CD4-positive, alpha-beta T cell treated with Interleukin-21 for 1 hour (primary cell): ENCODE data around the gene LRRC4B.

Source experiments
- DNase-seq: peaks from one replicate; pipeline ENCODE4 v3.0.0-alpha.2; 2020

Gene LRRC4B

DNA sequence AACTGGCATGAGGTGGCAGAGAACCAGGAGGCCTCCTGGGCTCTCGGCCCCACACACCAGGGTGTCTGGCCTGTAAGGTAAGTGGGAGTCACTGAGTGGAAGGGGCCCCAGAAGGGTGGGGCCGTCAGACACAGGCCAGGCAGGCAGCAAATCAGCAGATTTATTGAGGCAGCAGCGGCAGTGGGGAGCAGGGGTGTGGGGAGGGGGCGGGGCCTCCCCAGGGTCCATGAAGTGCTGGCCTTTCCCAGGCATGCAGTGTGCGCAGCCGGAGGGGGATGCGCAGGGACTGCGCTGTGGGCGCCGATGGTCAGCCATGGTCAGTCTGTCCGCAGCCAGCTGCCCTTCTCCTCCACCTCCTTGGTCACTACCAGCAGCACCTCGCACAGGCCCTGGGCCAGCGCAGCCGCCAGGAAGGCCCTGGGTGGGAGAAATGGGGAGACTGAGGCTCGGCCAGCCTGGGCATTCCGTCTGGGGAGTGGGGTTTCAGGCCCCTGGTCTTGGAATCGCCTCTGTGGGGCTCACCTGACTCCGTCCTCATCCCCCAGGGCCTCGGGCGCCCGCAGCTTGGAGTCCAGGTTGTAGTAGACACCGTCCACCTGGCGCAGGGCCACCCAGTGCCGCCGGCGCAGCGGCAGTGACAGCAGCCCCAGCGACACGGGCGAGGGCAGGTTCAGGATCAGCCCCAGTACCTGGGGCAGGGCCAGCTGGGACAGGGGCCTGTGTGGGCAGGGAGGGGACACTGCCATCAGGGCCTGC is 62.2 kb downstream of the LRRC4B start:
- no peak for DNase-seq

DNA sequence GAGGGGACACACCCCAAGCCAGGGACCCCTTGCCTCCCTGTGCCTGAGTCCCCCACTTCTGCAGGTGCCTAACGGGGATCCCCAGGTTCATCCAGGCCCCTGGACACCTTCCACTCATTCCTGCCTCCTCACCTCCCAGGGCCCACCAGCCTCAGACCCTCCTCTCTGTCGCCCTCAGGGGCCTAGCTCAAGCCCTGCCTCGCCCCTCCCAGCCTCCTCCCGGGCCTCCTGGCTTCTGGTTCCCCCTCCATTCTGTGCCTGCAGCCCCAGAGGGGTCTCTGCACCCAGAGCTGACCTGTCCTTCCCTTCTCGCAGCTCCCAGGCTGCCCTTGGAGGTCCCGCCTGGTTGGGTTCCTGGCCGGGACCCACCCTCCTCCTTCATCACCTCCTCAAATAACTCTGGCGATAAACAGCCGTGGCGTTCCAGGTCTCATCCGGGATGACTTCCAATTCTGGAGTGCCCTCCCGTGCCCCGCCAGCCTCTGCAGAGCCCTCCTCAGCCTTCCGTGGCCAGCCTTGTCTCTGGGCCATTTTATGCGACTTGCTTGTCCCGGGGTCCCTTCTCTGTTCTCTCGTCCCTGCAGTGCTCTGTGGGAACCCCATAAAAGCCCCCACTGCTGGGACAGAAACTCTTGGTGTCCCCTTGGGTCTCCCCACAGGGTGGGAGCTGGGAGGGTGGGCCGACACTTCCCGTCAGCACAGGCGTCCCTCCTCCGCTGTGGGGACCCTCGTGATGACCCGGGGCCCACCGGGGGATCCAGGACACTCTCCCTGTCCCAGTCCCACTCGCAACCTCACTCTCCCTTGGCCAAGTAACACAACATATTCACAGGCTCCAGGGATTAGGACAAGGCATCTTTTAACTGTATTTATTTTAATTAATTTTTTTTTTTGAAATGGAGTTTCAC is 66.4 kb downstream of the LRRC4B start:
- DNase-seq = no peak

DNA sequence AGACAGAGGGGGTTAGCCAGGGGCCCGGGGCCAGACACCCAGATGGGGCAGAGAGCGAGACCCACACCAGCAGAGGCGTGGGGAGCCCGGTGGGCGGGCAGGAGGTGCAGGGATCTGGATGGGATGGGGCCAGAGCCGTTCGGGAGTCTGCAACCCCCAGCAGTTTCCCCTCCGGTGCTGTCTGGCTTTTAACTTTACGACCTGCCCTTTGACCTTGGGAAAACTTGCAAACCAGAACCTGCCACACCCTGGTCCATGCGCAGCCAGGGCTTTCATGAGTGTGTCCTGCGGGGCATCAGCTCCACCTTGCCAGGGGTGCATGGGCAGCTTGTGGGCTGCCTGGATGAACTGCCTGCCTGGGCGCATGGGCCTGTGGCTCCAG is 67.1 kb downstream of the LRRC4B start:
- no peak for DNase-seq

DNA sequence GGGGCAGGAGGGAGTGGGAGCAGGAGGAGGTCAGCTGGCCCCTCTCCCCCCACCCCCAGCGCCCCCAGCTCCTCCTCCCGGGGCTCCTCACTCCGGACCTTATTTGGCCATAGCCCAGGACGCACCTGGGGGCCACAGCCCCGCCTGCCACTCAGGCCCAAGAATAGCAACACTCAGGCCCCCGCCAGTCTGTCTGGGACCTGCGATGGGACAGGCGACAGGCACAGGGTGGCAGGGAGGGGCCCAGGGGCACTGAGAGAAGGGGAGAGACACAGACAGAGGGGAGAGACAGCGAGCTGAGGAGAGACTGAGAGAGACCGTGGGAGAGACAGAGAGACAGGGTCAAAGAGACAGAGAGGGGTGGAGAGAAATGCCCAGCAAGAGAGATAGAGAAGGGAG is 67.5 kb downstream of the LRRC4B start:
- no peak for DNase-seq

DNA sequence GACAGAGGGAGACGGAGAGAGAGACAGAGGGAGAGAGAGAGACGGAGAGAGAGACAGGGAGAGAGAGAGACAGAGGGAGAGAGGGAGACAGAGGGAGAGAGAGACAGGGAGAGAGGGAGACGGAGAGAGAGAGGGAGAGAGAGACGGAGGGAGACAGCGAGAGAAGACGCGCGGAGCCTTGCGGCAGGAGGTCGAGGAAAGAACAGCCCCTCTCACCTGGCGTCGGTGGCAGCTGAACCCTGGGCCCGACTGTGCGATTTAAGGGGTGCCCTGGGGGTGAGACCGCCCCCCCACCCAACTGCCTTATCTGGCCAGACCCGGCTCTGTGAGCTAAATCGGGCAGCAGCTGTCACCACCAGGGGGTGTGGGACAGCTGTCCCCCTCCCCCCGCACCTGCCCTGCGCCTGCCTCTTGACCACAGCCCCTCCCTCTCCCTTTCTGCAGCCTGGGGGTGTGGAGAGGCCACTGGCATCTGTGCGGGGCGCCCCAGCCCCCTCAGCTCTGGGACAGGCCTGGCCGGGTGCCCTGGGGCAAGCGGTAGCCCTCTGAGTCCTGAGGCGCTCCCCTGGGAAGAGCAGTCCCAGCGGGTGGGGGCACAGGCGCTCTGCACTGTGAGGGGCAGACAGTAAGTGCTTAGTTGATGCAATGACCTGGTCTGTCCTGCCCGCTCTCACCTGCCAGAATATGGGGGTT is 68.0 kb downstream of the LRRC4B start:
- DNase-seq = no peak

DNA sequence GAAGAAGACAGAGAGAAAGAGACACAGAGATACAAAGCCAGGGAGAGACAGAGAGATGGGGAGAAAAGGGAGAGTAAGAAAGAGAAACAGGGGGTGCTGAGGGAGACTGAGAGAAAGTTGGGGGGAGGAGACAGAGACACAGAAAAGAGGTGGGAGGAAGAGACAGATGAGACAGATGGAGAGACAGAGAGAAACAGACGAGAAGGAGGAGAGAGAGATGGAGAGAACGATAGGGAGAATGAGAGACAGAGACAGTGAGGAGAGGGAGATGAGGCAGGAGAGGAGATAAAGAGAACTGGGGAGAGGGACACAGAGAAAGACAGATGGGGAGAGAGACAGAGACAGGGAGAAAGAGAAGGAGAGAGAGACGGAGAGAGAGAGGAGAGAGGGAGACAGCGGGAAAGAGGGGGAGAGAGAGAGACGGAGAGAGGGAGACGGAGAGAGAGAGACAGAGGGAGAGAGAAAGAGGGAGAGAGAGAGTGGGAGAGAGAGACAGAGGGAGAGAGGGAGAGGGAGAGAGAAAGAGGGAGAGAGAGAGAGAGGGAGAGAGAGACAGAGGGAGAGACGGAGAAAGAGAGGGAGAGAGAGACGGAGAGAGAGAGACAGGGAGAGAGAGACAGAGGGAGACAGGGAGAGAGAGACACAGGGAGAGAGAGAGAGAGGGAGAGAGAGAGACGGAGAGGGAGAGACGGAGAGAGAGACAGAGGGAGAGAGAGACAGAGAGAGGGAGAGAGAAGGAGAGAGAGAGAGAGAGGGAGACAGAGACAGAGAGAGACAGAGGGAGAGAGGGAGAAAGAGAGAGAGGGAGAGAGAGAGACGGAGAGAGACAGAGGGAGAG is 69.8 kb downstream of the LRRC4B start:
- no peak for DNase-seq

DNA sequence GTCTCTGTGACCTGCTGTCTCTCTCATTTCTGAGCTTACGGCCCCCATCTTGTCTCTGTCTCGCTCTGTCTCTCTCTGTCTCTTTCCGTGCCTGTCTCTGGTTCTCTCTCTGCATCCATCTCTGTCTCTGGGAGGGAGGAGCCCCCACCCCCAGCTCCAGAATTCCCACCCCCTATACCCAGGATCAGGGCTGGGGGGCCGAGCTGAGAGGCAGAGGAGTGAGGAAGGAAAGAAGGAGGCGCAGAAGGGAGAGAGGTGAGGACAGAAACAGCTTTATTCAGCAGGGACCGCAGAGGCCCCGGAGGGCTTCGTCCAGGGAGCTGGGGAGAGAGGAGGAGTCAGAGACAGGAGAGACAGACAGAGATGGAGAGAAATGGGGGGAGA is 71.2 kb downstream of the LRRC4B start:
- DNase-seq = no peak

DNA sequence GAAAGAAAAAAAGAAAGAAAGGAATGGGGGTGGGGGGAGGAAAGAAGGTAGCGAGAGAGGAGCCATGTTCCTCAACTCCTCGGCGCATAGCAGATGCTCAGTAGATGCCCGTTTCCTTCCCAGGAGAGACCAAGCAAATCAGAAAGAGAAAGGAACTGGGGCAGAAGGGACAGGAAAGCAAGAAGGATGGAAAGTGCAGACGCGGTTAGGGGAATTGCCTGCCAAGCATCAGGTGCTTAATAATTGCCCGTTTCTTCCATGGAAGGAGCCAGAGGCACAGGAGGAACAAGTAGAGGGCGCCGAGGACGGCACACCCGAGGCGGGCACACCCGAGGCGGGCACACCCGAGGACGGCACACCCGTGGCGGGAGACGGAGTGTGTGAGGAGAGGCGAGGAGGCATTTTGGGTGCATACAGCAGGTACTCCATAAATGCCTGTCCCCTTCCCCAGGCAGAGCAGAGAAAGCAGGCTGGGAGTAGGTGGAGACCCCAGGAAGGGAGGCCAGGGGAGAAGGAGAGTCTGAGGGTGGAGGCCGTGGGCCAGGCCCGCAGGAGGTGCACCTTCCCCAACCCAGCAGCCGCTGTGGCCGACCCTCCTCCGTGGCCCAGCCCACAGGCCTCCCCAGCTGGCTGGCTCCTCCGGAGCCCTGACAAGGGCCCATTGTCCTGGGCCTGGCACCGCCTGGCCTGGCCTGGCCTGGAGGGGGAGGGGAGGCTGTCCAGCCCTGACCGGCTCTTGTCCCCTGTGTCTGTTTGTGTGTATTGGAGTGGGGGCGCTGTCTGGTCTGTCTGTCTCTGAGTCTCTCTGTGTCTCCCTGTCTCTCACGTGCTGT is 71.8 kb downstream of the LRRC4B start:
- DNase-seq = no peak

DNA sequence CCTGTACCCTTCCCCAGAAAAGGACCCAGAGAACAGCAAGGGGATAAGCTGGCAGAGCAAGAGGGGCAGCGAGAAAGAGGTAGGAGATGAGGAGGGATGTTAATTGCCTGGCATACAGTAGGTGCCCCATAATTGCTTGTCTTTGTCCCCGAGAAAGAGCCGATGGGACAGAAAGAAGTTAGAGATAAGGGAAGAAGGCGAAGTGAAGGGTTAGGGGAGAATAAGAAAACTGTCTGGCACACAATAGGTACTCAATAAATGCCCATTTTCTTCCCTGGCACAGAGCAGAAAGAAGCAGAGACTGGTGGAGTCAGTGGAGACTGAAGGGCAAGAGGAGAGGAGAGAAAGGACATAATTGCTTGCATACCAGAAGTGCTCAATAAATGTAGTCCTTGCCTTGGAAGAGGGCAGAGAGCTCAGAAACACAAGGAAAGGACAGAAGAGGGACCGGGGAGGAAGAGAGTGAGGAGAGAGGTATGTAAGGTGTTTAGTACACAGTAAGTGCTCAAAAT is 73.2 kb downstream of the LRRC4B start:
- no peak for DNase-seq

DNA sequence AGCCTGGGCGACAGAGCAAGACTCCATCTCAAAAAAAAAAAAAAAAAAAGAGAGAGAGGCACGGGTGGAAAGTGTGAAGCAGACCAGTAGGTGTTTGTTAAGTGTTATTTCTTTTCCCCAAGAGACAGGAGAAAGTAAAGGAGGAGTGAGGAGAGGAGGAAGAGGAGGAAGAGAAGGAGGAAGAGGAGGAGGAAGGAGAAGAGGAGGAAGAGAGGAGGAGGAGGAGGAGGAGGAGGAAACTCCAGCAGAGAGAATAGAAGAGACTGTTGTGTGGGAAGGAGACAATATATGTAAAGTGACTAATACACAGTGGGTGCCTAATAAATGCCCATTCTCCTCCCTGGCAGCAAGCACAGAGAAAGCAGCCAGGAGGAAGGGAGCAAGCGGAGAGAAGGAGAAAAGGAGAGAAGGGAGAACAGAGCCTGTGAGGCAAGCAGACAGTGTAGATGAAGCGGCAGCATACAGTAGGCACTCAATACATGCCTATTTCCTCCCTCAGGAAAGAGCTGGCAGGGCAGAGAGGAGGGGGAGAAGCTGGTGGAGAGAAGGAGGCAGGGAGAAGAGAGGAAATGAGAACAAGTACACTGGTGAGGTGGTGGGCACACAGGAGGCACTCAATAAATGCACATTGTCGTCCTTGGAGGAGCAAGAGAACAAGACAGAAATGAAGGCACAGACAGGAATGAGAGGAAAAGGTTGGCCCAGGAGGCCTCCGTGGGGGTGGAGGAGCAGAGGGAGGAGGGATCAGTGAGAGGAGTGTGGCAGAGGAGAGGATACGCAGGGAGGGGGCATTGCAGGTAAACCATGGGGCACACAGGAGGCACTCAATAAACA is 73.8 kb downstream of the LRRC4B start:
- DNase-seq = no peak

DNA sequence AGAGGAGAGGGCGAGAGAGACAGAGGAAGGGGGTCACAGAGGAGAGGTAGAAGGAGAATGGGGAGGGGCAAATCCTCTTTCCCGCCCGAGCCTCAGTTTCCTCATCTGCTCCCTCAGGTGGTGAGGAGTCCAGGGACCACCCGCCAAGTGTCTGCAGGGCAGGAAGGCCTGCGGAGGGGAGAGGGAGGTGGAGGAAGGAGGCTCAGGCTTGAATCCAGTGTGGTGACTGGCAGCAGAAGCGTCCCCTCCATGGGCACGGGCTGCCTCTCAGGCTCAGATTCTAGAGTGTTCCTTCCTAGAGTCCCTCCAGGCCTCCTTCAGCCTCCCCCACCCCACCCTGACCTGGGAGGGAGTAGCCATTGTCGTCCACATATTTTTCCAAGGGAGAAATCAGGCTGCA is 75.1 kb downstream of the LRRC4B start:
- no peak for DNase-seq

DNA sequence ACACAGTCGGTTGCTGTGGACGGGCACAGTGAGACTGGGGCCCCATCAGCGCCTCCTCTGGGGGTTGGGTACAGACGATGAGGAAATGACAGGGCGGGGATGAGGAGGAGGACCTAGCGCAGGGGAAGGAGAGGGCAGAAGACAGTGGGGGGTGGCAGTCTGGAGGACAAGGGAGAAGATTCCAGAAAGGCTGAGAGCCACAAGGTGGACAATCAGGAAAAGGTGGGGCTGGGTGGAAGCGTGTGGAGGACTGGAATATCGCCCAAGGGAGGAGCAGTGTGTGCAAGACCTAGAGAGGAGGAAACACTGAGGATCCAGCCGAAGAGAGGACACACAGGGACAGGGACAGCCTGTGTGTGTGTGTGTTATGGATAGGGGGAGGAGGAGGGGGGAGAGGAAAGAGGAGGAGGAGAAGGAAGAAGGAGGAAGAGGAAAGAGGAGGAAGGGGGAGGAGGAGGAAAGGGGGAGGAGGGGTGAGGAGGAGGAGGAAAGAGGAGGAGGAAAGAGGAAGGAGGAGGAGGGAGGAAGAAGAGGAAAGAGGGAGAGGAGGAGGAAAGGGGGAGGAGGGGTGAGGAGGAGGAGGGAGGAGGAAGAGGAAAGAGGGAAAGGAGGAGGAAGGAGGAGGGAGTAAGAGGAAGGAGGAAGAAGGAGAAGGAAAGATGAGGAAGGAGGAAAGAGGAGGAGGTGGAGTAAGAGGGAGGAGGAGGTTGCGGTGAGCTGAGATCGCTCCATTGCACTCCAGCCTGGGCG is 75.8 kb downstream of the LRRC4B start:
- DNase-seq = peak; percentile 23

DNA sequence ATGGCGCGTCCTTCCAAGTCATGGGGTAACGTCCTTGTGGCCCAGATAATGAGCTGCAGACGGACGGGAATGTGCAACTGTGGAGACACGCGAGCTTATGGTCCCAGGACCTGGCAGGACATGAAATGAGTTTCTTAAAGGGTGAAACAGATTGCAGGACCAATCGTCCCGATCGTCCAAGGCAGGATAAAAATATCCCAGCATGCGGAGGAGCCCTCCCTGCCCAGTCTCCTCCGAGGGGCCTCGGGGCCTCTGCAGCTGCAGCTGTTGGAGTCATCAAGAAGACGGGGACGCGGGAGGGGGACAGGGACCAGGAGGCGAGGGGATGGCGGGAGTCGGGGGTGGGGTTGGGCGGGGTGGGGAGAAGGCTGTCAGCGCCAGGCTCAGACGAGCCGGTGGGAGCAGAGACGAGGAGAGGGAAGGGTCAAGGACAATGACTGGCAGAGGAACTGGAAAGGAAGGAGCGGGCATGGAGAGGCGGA is 77.2 kb downstream of the LRRC4B start:
- DNase-seq = no peak

DNA sequence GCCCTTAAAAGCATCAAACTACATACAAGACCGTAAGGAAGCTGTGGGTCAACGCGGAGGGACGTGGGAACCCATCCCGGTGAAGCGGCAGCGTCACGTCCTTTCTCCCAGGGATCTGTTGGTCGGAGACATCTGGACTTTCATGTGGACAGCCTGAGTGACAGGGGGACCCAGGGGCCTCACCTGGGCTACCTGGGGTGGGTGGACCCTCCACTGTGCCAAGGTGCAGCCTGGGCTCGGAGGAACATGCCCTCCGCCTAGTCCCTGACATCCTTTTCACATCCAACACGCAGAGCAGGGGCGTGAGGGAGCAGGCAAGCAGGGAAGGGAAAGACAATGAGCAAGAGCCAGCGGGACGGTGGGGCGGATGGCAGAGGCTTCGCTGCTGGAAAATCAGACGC is 77.8 kb downstream of the LRRC4B start:
- DNase-seq = no peak

DNA sequence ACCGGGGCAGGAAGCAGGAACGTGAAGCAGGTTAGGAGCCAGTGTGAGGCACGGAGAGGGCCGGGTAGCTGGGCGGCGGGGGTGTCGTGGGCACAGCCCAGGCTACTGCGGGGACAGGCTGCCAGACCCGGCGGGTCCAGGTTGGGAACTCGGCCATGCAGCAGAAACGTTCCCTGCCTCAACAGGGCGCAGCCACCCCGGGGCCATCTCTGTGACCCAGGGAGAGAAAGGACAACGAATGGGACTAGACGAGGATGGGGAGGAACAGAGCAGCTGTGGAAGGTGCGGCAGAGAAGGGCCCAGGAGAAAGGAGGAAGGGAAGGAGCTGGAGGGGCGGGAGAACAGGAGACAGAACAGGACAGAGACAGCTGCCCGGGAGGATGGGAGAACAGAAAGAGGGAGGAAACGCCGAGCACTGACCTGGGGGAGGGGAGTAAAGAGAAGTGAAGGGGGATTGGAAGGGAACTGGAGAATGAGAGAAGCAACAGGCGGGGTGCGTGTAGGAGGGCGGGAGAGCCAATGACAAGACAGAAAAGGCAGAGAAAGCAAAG is 78.7 kb downstream of the LRRC4B start:
- DNase-seq = no peak

DNA sequence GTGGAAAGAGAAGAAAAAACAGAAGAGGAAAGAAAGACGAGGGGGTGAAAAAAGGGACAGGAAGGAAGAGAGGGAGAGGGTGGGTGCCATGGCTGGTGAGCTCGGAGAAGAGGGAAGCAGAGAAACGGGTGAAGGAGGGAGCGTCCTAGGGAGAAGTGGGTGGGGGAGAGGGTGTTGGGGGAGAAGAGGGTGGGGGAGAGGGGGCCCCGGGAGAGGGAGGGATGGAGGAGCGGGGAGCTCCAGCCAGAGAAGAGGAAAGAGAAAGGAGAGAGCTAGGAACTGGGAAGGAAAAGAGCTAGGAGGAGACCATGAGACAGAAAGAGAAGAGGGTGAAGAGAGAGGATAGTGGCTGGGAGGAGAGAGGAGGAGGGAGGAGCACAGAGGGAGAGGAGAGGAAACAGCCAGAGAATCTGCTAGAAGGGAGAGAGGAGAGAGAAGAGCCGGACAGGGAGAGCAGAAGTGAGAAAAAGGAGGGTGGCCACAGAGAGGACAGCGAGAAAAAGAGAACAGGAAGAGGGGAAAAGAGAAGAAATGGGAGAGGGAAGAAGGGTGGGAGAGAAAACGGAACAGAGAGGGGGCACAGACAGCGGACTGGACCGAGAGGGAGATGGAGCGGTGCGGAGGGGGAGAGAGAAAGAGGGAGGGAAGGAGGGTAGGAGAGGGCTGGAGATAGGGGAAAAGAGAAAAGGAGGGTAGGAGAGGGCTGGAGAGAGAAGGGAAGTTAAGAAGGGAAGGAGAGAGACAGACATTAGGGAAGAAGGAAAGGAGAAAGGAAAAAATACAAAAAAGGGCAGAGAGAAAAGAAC is 79.6 kb downstream of the LRRC4B start:
- no peak for DNase-seq

DNA sequence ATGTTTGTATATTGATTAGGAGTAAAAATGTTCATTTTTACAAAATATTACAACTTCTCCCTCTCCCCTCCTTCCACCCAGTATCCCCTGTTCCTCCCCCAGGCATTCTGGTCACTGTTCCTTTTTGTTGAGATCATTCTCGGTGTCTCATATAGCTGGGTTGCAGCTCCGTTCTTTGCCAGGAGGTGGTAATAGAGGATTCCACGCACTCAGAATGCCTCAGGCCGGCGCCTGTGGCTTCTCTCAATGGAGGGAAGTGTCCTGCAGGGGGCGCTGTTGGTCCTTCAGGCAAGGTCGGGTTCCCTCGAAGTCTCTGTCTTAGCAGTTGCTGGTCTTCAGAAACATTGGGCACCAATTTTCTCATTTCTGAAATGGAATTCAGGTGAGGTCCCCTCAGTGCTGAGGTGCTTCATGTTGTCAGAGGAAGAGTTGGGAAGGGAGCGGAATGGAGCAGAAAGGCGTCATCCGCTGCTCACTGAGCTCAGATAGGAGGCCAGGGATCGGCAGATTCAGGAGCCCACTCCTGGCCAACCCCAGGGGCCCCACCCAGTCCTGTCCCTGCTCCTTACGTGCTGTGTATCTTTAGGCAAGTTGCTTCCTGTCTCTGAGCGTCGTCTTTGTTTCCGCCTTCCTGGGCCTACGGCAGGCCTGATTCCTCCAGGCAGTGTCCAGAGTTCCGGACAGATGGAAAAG is 81.3 kb downstream of the LRRC4B start:
- DNase-seq = peak; percentile 55
